ENCODE measurements around the gene CLEC16A. TPM values are rescaled to one million over a fixed set of nuclear protein-coding genes. Genes with fewer than 3 reads are reported as not detected.

Gene CLEC16A
- total RNA-seq, 4 donors from 2014 or later, result 24.5 to 33.0 (median 29.3) TPM

- Histone ChIP-seq H3K36me3 (peaks cover 0 to 27% of the 10 kb centered on the region in 2 donors), H3K27ac (peak overlapping the region in 2 of 4 donors; percentile 25 to 53)
- in situ Hi-C loops (cut with MboI; ENCODE audit: low sequenced_read_pairs in 4 of 4), result no loop called here
Measured at GRCh38 chr16:11121914-11122692, 177.7 kb downstream of the CLEC16A start.

GRCh38 chr16:11123666-11124065, 179.3 kb downstream of the CLEC16A start:
- ATAC-seq, result no peak
- in situ Hi-C loops (cut with MboI; ENCODE audit: low sequenced_read_pairs in 4 of 4), result no loop called here
- Histone ChIP-seq H3K9me3 (no peaks in the 10 kb centered on the region), H3K27me3 (no peaks in the 10 kb centered on the region), H3K27ac (no peak overlapping the region), H3K36me3 (peaks cover 0 to 27% of the 10 kb centered on the region in 2 donors), H3K4me3 (no peak overlapping the region), H3K4me1 (peaks cover 17% of the 10 kb centered on the region in 2 donors)
- no peak for TF ChIP-seq POLR2A (IDR thresholded peaks at IDR 0.05)
- TF ChIP-seq, protein P1, sequence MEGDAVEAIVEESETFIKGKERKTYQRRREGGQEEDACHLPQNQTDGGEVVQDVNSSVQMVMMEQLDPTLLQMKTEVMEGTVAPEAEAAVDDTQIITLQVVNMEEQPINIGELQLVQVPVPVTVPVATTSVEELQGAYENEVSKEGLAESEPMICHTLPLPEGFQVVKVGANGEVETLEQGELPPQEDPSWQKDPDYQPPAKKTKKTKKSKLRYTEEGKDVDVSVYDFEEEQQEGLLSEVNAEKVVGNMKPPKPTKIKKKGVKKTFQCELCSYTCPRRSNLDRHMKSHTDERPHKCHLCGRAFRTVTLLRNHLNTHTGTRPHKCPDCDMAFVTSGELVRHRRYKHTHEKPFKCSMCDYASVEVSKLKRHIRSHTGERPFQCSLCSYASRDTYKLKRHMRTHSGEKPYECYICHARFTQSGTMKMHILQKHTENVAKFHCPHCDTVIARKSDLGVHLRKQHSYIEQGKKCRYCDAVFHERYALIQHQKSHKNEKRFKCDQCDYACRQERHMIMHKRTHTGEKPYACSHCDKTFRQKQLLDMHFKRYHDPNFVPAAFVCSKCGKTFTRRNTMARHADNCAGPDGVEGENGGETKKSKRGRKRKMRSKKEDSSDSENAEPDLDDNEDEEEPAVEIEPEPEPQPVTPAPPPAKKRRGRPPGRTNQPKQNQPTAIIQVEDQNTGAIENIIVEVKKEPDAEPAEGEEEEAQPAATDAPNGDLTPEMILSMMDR (IDR thresholded peaks at IDR 0.05 in 4 of 5, conservative IDR thresholded peaks at IDR 0.05 in 1 of 5), result no peak
- intact Hi-C loops (cut with DNase I; ENCODE audit: low total_unique reads), result no loop called here
- DNase-seq, result no peak

More at GRCh38 chr16:11121914-11122692, 177.7 kb downstream of the CLEC16A start:
- TF ChIP-seq, protein P1 (IDR thresholded peaks at IDR 0.05 in 4 of 5, conservative IDR thresholded peaks at IDR 0.05 in 1 of 5), result no peak
- intact Hi-C loops (cut with DNase I; ENCODE audit: low total_unique reads), result no loop called here
- H3K4me3 ChIP-seq, result no peak overlapping the region
- H3K9me3 ChIP-seq, result no peaks in the 10 kb centered on the region
- H3K27me3 ChIP-seq, result no peaks in the 10 kb centered on the region
- ATAC-seq (peak; percentile 52 to 56), DNase-seq (no peak)
- peaks cover 8 to 10% of the 10 kb centered on the region in 2 donors for H3K4me1 ChIP-seq

- H3K9me3 ChIP-seq, result no peaks in the 10 kb centered on the region
- H3K27ac ChIP-seq, result no peak overlapping the region
- no peak for TF ChIP-seq POLR2A (IDR thresholded peaks at IDR 0.05)
- TF ChIP-seq, protein P1 (IDR thresholded peaks at IDR 0.05 in 4 of 5, conservative IDR thresholded peaks at IDR 0.05 in 1 of 5), result no peak
- intact Hi-C loops (cut with DNase I; ENCODE audit: low total_unique reads) (no loop called here), in situ Hi-C loops (cut with MboI; ENCODE audit: low sequenced_read_pairs in 4 of 4) (loop anchor here in 1 of 4 donors (25.0 kb wide), 1 partner anchor 111 kb away; no protein-coding TSS in a partner anchor)
- ATAC-seq (no peak), DNase-seq (no peak)
- H3K36me3 ChIP-seq, result peaks cover 0 to 21% of the 10 kb centered on the region in 2 donors
- H3K4me3 ChIP-seq, result no peak overlapping the region
- peaks cover 20 to 28% of the 10 kb centered on the region in 2 donors for H3K4me1 ChIP-seq
- no peaks in the 10 kb centered on the region for H3K27me3 ChIP-seq
Measured at GRCh38 chr16:11125936-11126335, 181.6 kb downstream of the CLEC16A start.

DNA sequence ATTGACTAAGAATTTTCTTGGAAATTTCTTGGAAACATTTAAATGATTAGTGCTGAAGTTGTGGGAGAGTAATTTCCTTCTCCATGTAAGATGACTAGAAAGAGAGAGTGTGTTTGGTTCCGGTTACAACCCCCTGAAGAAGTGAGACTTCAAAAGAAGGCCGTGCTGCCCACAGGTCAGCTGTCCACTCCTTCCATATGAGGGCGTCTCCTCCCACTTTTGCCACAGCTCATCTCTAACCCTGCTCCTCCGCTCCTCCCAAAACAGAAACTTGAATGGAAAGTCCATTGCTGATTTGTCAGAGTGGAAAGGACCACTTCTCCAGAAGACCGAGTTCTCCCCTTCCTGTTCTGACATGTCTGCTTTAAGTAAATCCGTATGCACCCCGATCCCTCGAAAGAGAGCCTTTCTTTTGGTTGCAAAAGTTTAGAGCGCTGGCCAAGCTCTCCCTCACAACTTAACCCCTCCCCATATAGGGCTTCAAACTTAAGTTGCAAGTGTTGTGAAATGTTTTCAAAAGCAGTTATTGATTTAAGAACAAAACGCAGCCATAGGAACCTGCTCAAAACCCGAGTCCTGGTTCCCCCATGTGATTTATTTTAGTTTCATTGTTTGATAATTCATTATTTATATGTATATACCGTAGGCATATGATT, 182.2 kb downstream of the CLEC16A start:
- in situ Hi-C loops (cut with MboI; ENCODE audit: low sequenced_read_pairs in 4 of 4) (loop anchor here in 1 of 4 donors (25.0 kb wide), 1 partner anchor 111 kb away; no protein-coding TSS in a partner anchor), intact Hi-C loops (cut with DNase I; ENCODE audit: low total_unique reads) (no loop called here)
- no peaks in the 10 kb centered on the region for H3K9me3 ChIP-seq
- DNase-seq (no peak), ATAC-seq (no peak)
- no peak overlapping the region for H3K4me3 ChIP-seq
- H3K4me1 ChIP-seq, result peaks cover 25 to 34% of the 10 kb centered on the region in 2 donors
- peaks cover 0 to 16% of the 10 kb centered on the region in 2 donors for H3K36me3 ChIP-seq
- TF ChIP-seq, protein P1 (IDR thresholded peaks at IDR 0.05 in 4 of 5, conservative IDR thresholded peaks at IDR 0.05 in 1 of 5), result no peak
- no peak overlapping the region for H3K27ac ChIP-seq
- no peaks in the 10 kb centered on the region for H3K27me3 ChIP-seq
